B cell (primary cell): ENCODE measurements around the gene SLFN13. TPM values are rescaled to one million over a fixed set of nuclear protein-coding genes. Genes with fewer than 3 reads are reported as not detected.

Experiments
- ATAC-seq: fragments of 200-7000 bp; cut with Tn5 transposase; one replicate; pipeline ENCODE4 v1.10.0; 2021; ENCODE audit warnings: low read depth, mild to moderate bottlenecking, moderate number of reproducible peaks, moderate library complexity
- CTCF ChIA-PET: fragments of 350-600 bp; sonication (Branson Sonifier 250); formaldehyde crosslinking; loops from one replicate; lab custom pipeline; 2021; ENCODE audit warnings: antibody characterized with exemption, inconsistent platforms; lab: Charles Lee
- POLR2A ChIA-PET: fragments of 350-600 bp; sonication (Branson Sonifier 250); formaldehyde crosslinking; loops from one replicate; lab custom pipeline; 2021; ENCODE audit warnings: antibody characterized with exemption; lab: Charles Lee
- DNase-seq: peaks from one replicate; pipeline ENCODE4 v3.0.0; 2013
- H2AFZ ChIP-seq: 2 replicates; pipeline ENCODE4 v1.6.1; 2012; ENCODE audit warnings: mild to moderate bottlenecking, low read depth, low read length; ENCODE audit not compliant: insufficient read depth, poor library complexity, severe bottlenecking
- H3K27ac ChIP-seq, 2 donors: 1 replicate in 1 of 2; 2 replicates in 1 of 2; pipeline ENCODE4 v1.5.1; 2012 to 2013; ENCODE audit warnings: low read length in 2 of 2, mild to moderate bottlenecking in 2 of 2, moderate library complexity in 1 of 2
- H3K27me3 ChIP-seq, 4 experiments: fragments of 200-600 bp in 1 of 4; sonication (generic) in 1 of 4; replicated peaks in 1 of 4; 1 replicate in 2 of 4; 2 replicates in 2 of 4; pipeline versions ENCODE4 v1.6.1 to v1.7.0; 2013 to 2016; ENCODE audit warnings: low read length in 3 of 4, mild to moderate bottlenecking in 2 of 4, mixed read lengths in 1 of 4, moderate library complexity in 1 of 4; ENCODE audit not compliant: insufficient read depth in 4 of 4, control insufficient read depth in 3 of 4; ENCODE audit errors: control extremely low read depth in 1 of 4
- H3K36me3 ChIP-seq, 2 experiments: replicated peaks in 1 of 2; 1 replicate in 1 of 2; 2 replicates in 1 of 2; pipeline versions ENCODE4 v1.6.1 to v1.7.1; 2013; ENCODE audit warnings: low read length in 1 of 2; ENCODE audit not compliant: insufficient read depth in 2 of 2, control insufficient read depth in 1 of 2; ENCODE audit errors: control extremely low read depth in 1 of 2, extremely low read depth in 1 of 2
- H3K4me1 ChIP-seq, 2 donors: fragments of 200-600 bp in 1 of 2; sonication (generic) in 1 of 2; 1 replicate in 1 of 2; 2 replicates in 1 of 2; pipeline versions ENCODE4 v1.5.1 to v1.6.1; 2013 to 2017; ENCODE audit warnings: low read length in 2 of 2; ENCODE audit not compliant: control insufficient read depth in 2 of 2, insufficient read depth in 2 of 2
- H3K4me2 ChIP-seq: replicated peaks from 2 replicates; pipeline ENCODE3; 2012; ENCODE audit warnings: mild to moderate bottlenecking, low read depth, low read length; ENCODE audit not compliant: poor library complexity, severe bottlenecking
- H3K4me3 ChIP-seq, 5 experiments: fragments of 200-600 bp in 1 of 5; sonication (generic) in 1 of 5; 1 replicate in 3 of 5; 2 replicates in 2 of 5; pipeline versions ENCODE4 v1.5.1 to v1.7.0; 2011 to 2016; ENCODE audit warnings: low read length in 4 of 5, mild to moderate bottlenecking in 4 of 5, low read depth in 2 of 5, control low read depth in 1 of 5, moderate library complexity in 1 of 5; ENCODE audit not compliant: insufficient read depth in 1 of 5; ENCODE audit errors: control extremely low read depth in 1 of 5, extremely low read depth in 1 of 5
- H3K79me2 ChIP-seq: fragments of 200-600 bp; sonication (generic); one replicate; pipeline ENCODE4 v1.6.0; 2016; ENCODE audit warnings: low read length; ENCODE audit not compliant: control insufficient read depth, insufficient read depth
- H3K9ac ChIP-seq: fragments of 200-600 bp; sonication (generic); 2 replicates; pipeline ENCODE4 v1.6.1; 2017; ENCODE audit warnings: mild to moderate bottlenecking, low read length, moderate library complexity
- H3K9me3 ChIP-seq, 3 donors: one replicate each; pipeline versions ENCODE4 v1.6.1 to v1.7.1; 2013; ENCODE audit warnings: low read length in 2 of 3; ENCODE audit not compliant: control insufficient read depth in 2 of 3, insufficient read depth in 1 of 3; ENCODE audit errors: control extremely low read depth in 1 of 3
- H4K20me1 ChIP-seq: 2 replicates; pipeline ENCODE4 v1.6.0; 2012; ENCODE audit warnings: mild to moderate bottlenecking, low read length; ENCODE audit not compliant: insufficient read depth, control insufficient read depth, poor library complexity, severe bottlenecking
- H3K27ac Mint-ChIP-seq: one replicate; pipeline ENCODE4 v1.8.0; 2021; ENCODE audit warnings: mixed read lengths
- H3K27me3 Mint-ChIP-seq: one replicate; pipeline ENCODE4 v1.8.0; 2021; ENCODE audit warnings: mixed read lengths
- H3K4me1 Mint-ChIP-seq: one replicate; pipeline ENCODE4 v1.8.0; 2021; ENCODE audit warnings: mixed read lengths
- H3K4me3 Mint-ChIP-seq: one replicate; pipeline ENCODE4 v1.8.0; 2021; ENCODE audit warnings: mixed read lengths
- H3K9me3 Mint-ChIP-seq: one replicate; pipeline ENCODE4 v1.8.0; 2022; ENCODE audit warnings: mixed read lengths; ENCODE audit not compliant: insufficient read depth
- CTCF ChIP-seq: fragments of 200-600 bp; IDR thresholded peaks from one replicate; pipeline ENCODE4 v1.8.0; 2022; ENCODE audit warnings: antibody characterized with exemption, mild to moderate bottlenecking
- EZH2 ChIP-seq: IDR thresholded peaks from 2 replicates; pipeline ENCODE4 v1.6.1; 2012; ENCODE audit warnings: borderline replicate concordance, low read depth, mild to moderate bottlenecking, moderate library complexity, low read length; ENCODE audit not compliant: insufficient read depth, poor library complexity, severe bottlenecking
- WGBS: methylation state at CpG from one replicate; pipeline ENCODE4 v1.1.5; 2013; ENCODE audit warnings: missing lambda C conversion rate; ENCODE audit not compliant: insufficient coverage; 5-methylcytosine and 5-hydroxymethylcytosine counted together
- intact Hi-C: fragments of 100-400 bp; cut with micrococcal nuclease; formaldehyde crosslinking; loops from one replicate; pipeline ENCODE4 v1.10.0; 2022
- polyA plus RNA-seq: library from polyadenylated mRNA; depleted of rRNA; stranded (reverse); fragments of >200 nt; gene quantifications from 2 replicates; pipeline ENCODE4 v1.2.3, GENCODE V29; 2012
- total RNA-seq, 2 donors: library from RNA; stranded (reverse); fragments of 120-200 nt in 1 of 2; gene quantifications; 1 replicate in 1 of 2; 2 replicates in 1 of 2; pipeline versions ENCODE4 v1.2.3 to v1.2.4, GENCODE V29; 2013 to 2022

Gene SLFN13
- total and polyA plus RNA-seq, 2 donors (not counting 1 experiment from before 2014, with no cell fraction given): 9.5 to 31.0 TPM

- Histone ChIP-seq H3K9ac (peak within 1 kb of the TSS; percentile 80), H2AFZ (peak within 1 kb of the TSS; percentile 97), H3K4me2 (peak within 1 kb of the TSS; percentile 75), H3K27ac (peak within 1 kb of the TSS; percentile 38 to 65), H3K4me1 (peaks cover 18 to 22% of the 10 kb centered on the region in 2 donors), H3K36me3 (no peaks in the 10 kb centered on the region), H3K79me2 (peaks cover 33% of the 10 kb centered on the region), H3K27me3 (no peaks in the 10 kb centered on the region), H4K20me1 (no peaks in the 10 kb centered on the region), H3K4me3 (peak within 1 kb of the TSS; percentile 74 to 96 (median 90)), H3K9me3 (no peaks in the 10 kb centered on the region)
- TF ChIP-seq CTCF (no peak), EZH2 (no peak)
- Mint-ChIP-seq H3K27me3 (no peaks in the 10 kb centered on the region), H3K4me3 (peak within 1 kb of the TSS; percentile 99), H3K27ac (peak within 1 kb of the TSS; percentile 95), H3K9me3 (no peaks in the 10 kb centered on the region), H3K4me1 (peaks cover 24% of the 10 kb centered on the region)
- ATAC-seq: peak; percentile 92
- DNase-seq: peak; percentile 81
- CTCF ChIA-PET: interaction anchor here (0.7 to 3.2 kb wide), 7 partner anchors 12 to 120 kb away, joined by 3 to 20 read pairs (median 6); partner anchors contain the start of gene SLFN13
- POLR2A ChIA-PET: interaction anchor here (0.8 to 1.3 kb wide), 4 partner anchors 15 to 121 kb away, joined by 3 to 4 read pairs (median 4); partner anchors contain the start of gene SLFN11
- intact Hi-C loops: loop anchor here (1.0 to 2.0 kb wide), 6 partner anchors 16 to 188 kb away; partner anchors contain the start of genes SLFN11 and SLFN13
- WGBS: 3% methylated on average over 16 of the region's 22 CpGs
These were observed 16.1 kb downstream of the SLFN13 start, which contains the start of gene SLFN12 for GRCh38 chr17:35432176-35433074. TSS of gene SLFN12 (minus strand) at chr17:35432500. CDS start at chr17:35423028, 9,472 bp downstream.
